H9 (cell line): ENCODE results near the gene NUDT16L1. TPM values are rescaled to one million over a fixed set of nuclear protein-coding genes. Genes with fewer than 3 reads are reported as not detected.
A peak's percentile ranks its signal among the peaks of the same experiment; 100 is the strongest.

Source experiments
- DNase-seq: peaks from one replicate; pipeline ENCODE4 v3.0.0-alpha.2; 2017
- H2AFZ ChIP-seq: one replicate; pipeline ENCODE4 v1.6.1; 2013; ENCODE audit warnings: mild to moderate bottlenecking, low read length, control low read depth, moderate library complexity
- H2AK5ac ChIP-seq: 2 replicates; pipeline ENCODE4 v1.6.1; 2013; ENCODE audit warnings: low read length, control low read depth, mixed read lengths; ENCODE audit not compliant: insufficient read length
- H2BK120ac ChIP-seq: one replicate; pipeline ENCODE4 v1.6.1; 2013; ENCODE audit warnings: low read depth, mild to moderate bottlenecking, low read length, control low read depth, inconsistent platforms; ENCODE audit not compliant: poor library complexity, severe bottlenecking
- H2BK12ac ChIP-seq: 2 replicates; pipeline ENCODE4 v1.6.1; 2013; ENCODE audit warnings: low read length, control low read depth, mixed read lengths, low read depth; ENCODE audit not compliant: insufficient read length
- H2BK15ac ChIP-seq: 2 replicates; pipeline ENCODE4 v1.6.1; 2013; ENCODE audit warnings: low read depth, low read length, control low read depth
- H2BK20ac ChIP-seq: one replicate; pipeline ENCODE4 v1.6.1; 2013; ENCODE audit warnings: low read depth, mild to moderate bottlenecking, low read length, control low read depth, inconsistent platforms; ENCODE audit not compliant: poor library complexity, severe bottlenecking
- H2BK5ac ChIP-seq: 2 replicates; pipeline ENCODE4 v1.6.1; 2013; ENCODE audit warnings: low read length, control low read depth, mixed read lengths; ENCODE audit not compliant: insufficient read length
- H3K14ac ChIP-seq: 2 replicates; pipeline ENCODE4 v1.6.1; 2013; ENCODE audit warnings: low read length, control low read depth; ENCODE audit not compliant: insufficient read depth
- H3K18ac ChIP-seq: 2 replicates; pipeline ENCODE4 v1.6.1; 2013; ENCODE audit warnings: low read depth, mild to moderate bottlenecking, mixed read lengths, low read length, control low read depth; ENCODE audit not compliant: insufficient read length
- H3K23ac ChIP-seq: 2 replicates; pipeline ENCODE4 v1.6.1; 2013; ENCODE audit warnings: low read length, control low read depth, mixed read lengths, low read depth; ENCODE audit not compliant: insufficient read length
- H3K23me2 ChIP-seq: 2 replicates; pipeline ENCODE4 v1.6.1; 2013; ENCODE audit warnings: low read depth, mild to moderate bottlenecking, mixed read lengths, low read length, control low read depth; ENCODE audit not compliant: insufficient read length, poor library complexity, severe bottlenecking
- H3K27ac ChIP-seq: 2 replicates; pipeline ENCODE4 v1.5.1; 2013; ENCODE audit warnings: low read length, control low read depth, mixed read lengths, low read depth; ENCODE audit not compliant: insufficient read length
- H3K27me3 ChIP-seq: 2 replicates; pipeline ENCODE4 v1.6.1; 2013; ENCODE audit warnings: low read length, control low read depth, inconsistent platforms; ENCODE audit not compliant: insufficient read depth
- H3K4ac ChIP-seq: 2 replicates; pipeline ENCODE4 v1.6.1; 2013; ENCODE audit warnings: low read depth, mild to moderate bottlenecking, control low read depth, inconsistent platforms, low read length, moderate library complexity
- H3K4me1 ChIP-seq: 2 replicates; pipeline ENCODE4 v1.6.1; 2013; ENCODE audit warnings: low read length, control low read depth, inconsistent platforms; ENCODE audit not compliant: insufficient read depth
- H3K4me2 ChIP-seq: 2 replicates; pipeline ENCODE4 v1.6.1; 2013; ENCODE audit warnings: low read length, control low read depth, mixed read lengths; ENCODE audit not compliant: insufficient read length, insufficient read depth
- H3K56ac ChIP-seq: 2 replicates; pipeline ENCODE4 v1.6.1; 2013; ENCODE audit warnings: low read depth, mild to moderate bottlenecking, mixed read lengths, low read length, control low read depth; ENCODE audit not compliant: insufficient read length
- H3K79me1 ChIP-seq: 2 replicates; pipeline ENCODE4 v1.6.1; 2013; ENCODE audit warnings: low read depth, mild to moderate bottlenecking, moderate library complexity, low read length, control low read depth, inconsistent platforms; ENCODE audit not compliant: insufficient read depth, poor library complexity, severe bottlenecking
- H3K79me2 ChIP-seq: 2 replicates; pipeline ENCODE4 v1.6.1; 2013; ENCODE audit warnings: low read length, control low read depth, inconsistent platforms; ENCODE audit not compliant: insufficient read depth
- H3K9ac ChIP-seq: 2 replicates; pipeline ENCODE4 v1.6.1; 2013; ENCODE audit warnings: low read length, control low read depth, mixed read lengths; ENCODE audit not compliant: insufficient read length; ENCODE audit errors: extremely low read depth
- H3K9me3 ChIP-seq: one replicate; pipeline ENCODE4 v1.6.1; 2013; ENCODE audit warnings: low read depth, low read length, inconsistent platforms; ENCODE audit not compliant: control insufficient read depth
- H3T11ph ChIP-seq: one replicate; pipeline ENCODE4 v1.6.1; 2013; ENCODE audit warnings: mild to moderate bottlenecking, low read length, control low read depth, inconsistent platforms
- H4K20me1 ChIP-seq: one replicate; pipeline ENCODE4 v1.6.1; 2013; ENCODE audit not compliant: control insufficient read depth, insufficient read length, insufficient read depth
- H4K5ac ChIP-seq: 2 replicates; pipeline ENCODE4 v1.6.1; 2013; ENCODE audit warnings: low read depth, mild to moderate bottlenecking, mixed read lengths, low read length, control low read depth; ENCODE audit not compliant: insufficient read length
- H4K8ac ChIP-seq: replicated peaks from 2 replicates; pipeline ENCODE4 v1.6.1; 2013; ENCODE audit warnings: low read length, control low read depth, mixed read lengths, low read depth; ENCODE audit not compliant: insufficient read length
- H4K91ac ChIP-seq: 2 replicates; pipeline ENCODE4 v1.6.1; 2013; ENCODE audit warnings: low read depth, mild to moderate bottlenecking, moderate library complexity, mixed read lengths, low read length, control low read depth; ENCODE audit not compliant: insufficient read length
- H3K27ac Mint-ChIP-seq, 3 experiments: 2 replicates in 2 of 3; 3 replicates in 1 of 3; pipeline ENCODE4 v1.8.0; 2020 to 2021; ENCODE audit warnings: mixed read lengths in 3 of 3, mild to moderate bottlenecking in 1 of 3, moderate library complexity in 1 of 3
- H3K27me3 Mint-ChIP-seq: 2 replicates; pipeline ENCODE4 v1.8.0; 2021; ENCODE audit warnings: low read depth, mild to moderate bottlenecking, moderate library complexity, mixed read lengths
- H3K36me3 Mint-ChIP-seq, 3 experiments: 2 replicates in 2 of 3; 3 replicates in 1 of 3; pipeline ENCODE4 v1.8.0; 2020 to 2021; ENCODE audit warnings: low read depth in 3 of 3, mixed read lengths in 3 of 3; ENCODE audit not compliant: insufficient read depth in 1 of 3
- H3K4me1 Mint-ChIP-seq, 2 experiments: 2 replicates each; pipeline ENCODE4 v1.8.0; 2020; ENCODE audit warnings: mixed read lengths in 2 of 2
- H3K4me3 Mint-ChIP-seq, 2 experiments: 2 replicates in 1 of 2; 3 replicates in 1 of 2; pipeline ENCODE4 v1.8.0; 2020 to 2021; ENCODE audit warnings: mild to moderate bottlenecking in 2 of 2, mixed read lengths in 2 of 2, moderate library complexity in 1 of 2
- H3K9me3 Mint-ChIP-seq, 2 experiments: 2 replicates in 1 of 2; 3 replicates in 1 of 2; pipeline ENCODE4 v1.8.0; 2020; ENCODE audit warnings: mild to moderate bottlenecking in 2 of 2, mixed read lengths in 2 of 2, moderate library complexity in 1 of 2
- CTCF ChIP-seq: fragments of 200-600 bp; sonication (generic); conservative IDR thresholded peaks from 3 replicates; pipeline ENCODE4 v1.8.0; 2021; ENCODE audit warnings: antibody characterized with exemption, mild to moderate bottlenecking
- WGBS: extraction: QIAGEN DNeasy Blood & Tissue Kit; methylation state at CpG from one replicate; pipeline ENCODE4 v1.1.7; 2013; ENCODE audit warnings: missing lambda C conversion rate, low lambda C conversion rate, mixed read lengths; ENCODE audit not compliant: insufficient read length; ENCODE audit errors: extremely low coverage; 5-methylcytosine and 5-hydroxymethylcytosine counted together
- total RNA-seq: library from RNA; stranded (reverse); gene quantifications from 2 replicates; pipeline ENCODE4 v1.2.1, GENCODE V29; 2021

Gene NUDT16L1
- total RNA-seq, 1 experiment from 2014 or later = 49.4 TPM

- Histone ChIP-seq H3K4me2 (peak overlapping the region; percentile 5), H3K27ac (no peak overlapping the region), H3K23me2 (no peaks in the 10 kb centered on the region), H2BK20ac (no peak overlapping the region), H4K5ac (no peak overlapping the region), H3K79me2 (no peaks in the 10 kb centered on the region), H3K4me1 (peaks cover under 1% of the 10 kb centered on the region; the same call in 1 of the 2 replicates), H2AFZ (no peak overlapping the region), H3K79me1 (no peaks in the 10 kb centered on the region), H3K56ac (no peak overlapping the region), H4K8ac (no peak overlapping the region), H3K4ac (no peak overlapping the region), H4K91ac (no peak overlapping the region), H2BK12ac (no peak overlapping the region), H3T11ph (no peak overlapping the region), H3K14ac (no peak overlapping the region), H3K18ac (no peak overlapping the region), H2BK120ac (no peak overlapping the region), H4K20me1 (no peaks in the 10 kb centered on the region), H3K23ac (no peak overlapping the region), H3K9me3 (no peaks in the 10 kb centered on the region), H3K27me3 (no peaks in the 10 kb centered on the region), H2BK15ac (no peak overlapping the region), H3K9ac (no peak overlapping the region), H2AK5ac (no peak overlapping the region), H2BK5ac (no peak overlapping the region)
- DNase-seq = peak; percentile 54
- Mint-ChIP-seq H3K4me3 (peak overlapping the region in 1 of 2 experiments; percentile 47; a peak in 2 of 5 replicates), H3K27ac (peak overlapping the region; percentile 79 to 96 (median 92)), H3K27me3 (no peaks in the 10 kb centered on the region), H3K9me3 (no peaks in the 10 kb centered on the region), H3K4me1 (peaks cover 18 to 27% of the 10 kb centered on the region in 2 experiments), H3K36me3 (peaks cover 13 to 60% (median 44%) of the 10 kb centered on the region in 3 experiments)
- no CpG with 5 or more reads among the region's 18 CpGs for WGBS
- no peak for TF ChIP-seq CTCF
These were observed 20.5 kb downstream of the NUDT16L1 start for GRCh38 chr16:4713663-4714501.
